A549 (cell line): Measurements from ENCODE around the gene PANK3. TPM values are rescaled to one million over a fixed set of nuclear protein-coding genes. Genes with fewer than 3 reads are reported as not detected.

Experiments
- ATAC-seq, 2 experiments: fragments of 200-7000 bp in 1 of 2; fragments of >200 bp in 1 of 2; cut with Nextera tagmentation in 1 of 2; cut with Tn5 transposase in 1 of 2; 3 replicates each; pipeline versions ENCODE4 v1.8.0 to v1.9.1; 2018 to 2020; ENCODE audit warnings: mild to moderate bottlenecking in 1 of 2, moderate library complexity in 1 of 2
- CTCF ChIA-PET: fragments of 300-600 bp; sonication (Branson Sonifier 250); formaldehyde crosslinking; extraction: SDS; loops from one replicate; lab custom pipeline; 2021; ENCODE audit warnings: antibody characterized with exemption, inconsistent platforms; lab: Yijun Ruan, JAX
- POLR2A ChIA-PET: fragments of 350-600 bp; formaldehyde crosslinking; extraction: SDS; loops from one replicate; lab custom pipeline; 2021; ENCODE audit warnings: antibody characterized with exemption, inconsistent platforms; lab: Yijun Ruan, JAX
- DNase-seq, 2 experiments: peaks; one replicate each; pipeline versions ENCODE4 v3.0.0 to v3.0.0-alpha.2; 2011 to 2016; ENCODE audit warnings: low read depth in 1 of 2, low spot score in 1 of 2
- FAIRE-seq: peaks from 2 replicates; lab custom pipeline; 2011; peaks lifted over from hg19 to GRCh38; lab: Jason Lieb, UNC
- H3K27ac ChIP-seq, 2 experiments: fragments of >200 bp; sonication (Bioruptor Twin); formaldehyde crosslinking; 3 replicates each; pipeline ENCODE4 v1.5.1; 2016 to 2017
- H3K4me1 ChIP-seq: fragments of >200 bp; sonication (Bioruptor Twin); formaldehyde crosslinking; 3 replicates; pipeline ENCODE4 v1.6.1; 2016
- H3K4me2 ChIP-seq: fragments of >200 bp; sonication (Bioruptor Twin); formaldehyde crosslinking; 3 replicates; pipeline ENCODE4 v1.6.1; 2016
- H3K4me3 ChIP-seq: fragments of >200 bp; sonication (Bioruptor Twin); formaldehyde crosslinking; 3 replicates; pipeline ENCODE4 v1.5.1; 2016
- H3K9me3 ChIP-seq: fragments of >200 bp; sonication (Bioruptor Twin); formaldehyde crosslinking; 3 replicates; pipeline ENCODE4 v1.6.1; 2016
- BCL3 ChIP-seq: fragments of >200 bp; sonication (Bioruptor Twin); formaldehyde crosslinking; IDR thresholded peaks from 3 replicates; pipeline ENCODE4 v1.6.1; 2016
- BHLHE40 ChIP-seq: IDR thresholded peaks from 2 replicates; pipeline ENCODE4 v1.6.1; 2012; ENCODE audit warnings: low read depth, low read length, inconsistent platforms
- HOXB5 ChIP-seq: fragments of 250-450 bp; sonication (Bioruptor Pico); IDR thresholded peaks from 2 replicates; pipeline ENCODE4 v1.5.0; 2020; ENCODE audit warnings: mild to moderate bottlenecking, moderate library complexity
- KDM5A ChIP-seq: fragments of 200-600 bp; sonication (generic); IDR thresholded peaks from 2 replicates; pipeline ENCODE4 v1.6.1; 2016; ENCODE audit warnings: antibody characterized with exemption, mild to moderate bottlenecking
- MAX ChIP-seq: IDR thresholded peaks from 2 replicates; pipeline ENCODE4 v1.6.1; 2012
- NPAS2 ChIP-seq: fragments of 250-450 bp; sonication (Bioruptor Pico); IDR thresholded peaks from 2 replicates; pipeline ENCODE4 v1.8.0; 2022; ENCODE audit warnings: mild to moderate bottlenecking, moderate library complexity, borderline replicate concordance
- NR3C1 ChIP-seq: fragments of >200 bp; sonication (Bioruptor Twin); formaldehyde crosslinking; IDR thresholded peaks from 3 replicates; pipeline ENCODE4 v1.6.1; 2017
- POLR2AphosphoS2 ChIP-seq: conservative IDR thresholded peaks from 2 replicates; pipeline ENCODE4 v1.6.1; 2012; ENCODE audit warnings: low read length, improper control_type of control experiment, inconsistent platforms
- RARB ChIP-seq: fragments of 250-450 bp; sonication (Bioruptor Pico); IDR thresholded peaks from 2 replicates; pipeline ENCODE4 v1.8.0; 2021; ENCODE audit warnings: mild to moderate bottlenecking, moderate library complexity
- SMC3 ChIP-seq: fragments of >200 bp; sonication (Bioruptor Twin); formaldehyde crosslinking; IDR thresholded peaks from 3 replicates; pipeline ENCODE4 v1.6.1; 2018; ENCODE audit warnings: inconsistent platforms
- TP53 ChIP-seq: fragments of 250-450 bp; sonication (Bioruptor Pico); IDR thresholded peaks from 2 replicates; pipeline ENCODE4 v1.5.0; 2021; ENCODE audit warnings: mild to moderate bottlenecking, moderate library complexity
- USF2 ChIP-seq: fragments of 450-650 bp; IDR thresholded peaks from 2 replicates; pipeline ENCODE4 v1.6.1; 2014; ENCODE audit warnings: antibody characterized with exemption
- ZC3H11A ChIP-seq: fragments of 450-650 bp; IDR thresholded peaks from 2 replicates; pipeline ENCODE4 v1.6.1; 2014; ENCODE audit warnings: antibody characterized with exemption, mild to moderate bottlenecking
- ZNF302 ChIP-seq: fragments of 250-450 bp; sonication (Bioruptor Pico); IDR thresholded peaks from 2 replicates; pipeline ENCODE4 v1.9.0; 2021; ENCODE audit warnings: inconsistent platforms, mild to moderate bottlenecking, moderate library complexity
- WGBS: methylation state at CpG from one replicate; pipeline ENCODE4 v1.1.6; 2017; ENCODE audit errors: missing lambda C conversion rate; 5-methylcytosine and 5-hydroxymethylcytosine counted together
- polyA plus RNA-seq, 4 experiments: library from polyadenylated mRNA; depleted of rRNA in 3 of 4; stranded (reverse); fragments of >200 nt; fragmentation: RNase III in 1 of 4; extraction: RNeasy Plus Mini Kit Qiagen cat#74134 plus additional on column Dnase treatment in 1 of 4; gene quantifications; 2 replicates in 3 of 4; 3 replicates in 1 of 4; pipeline ENCODE4 v1.2.3, GENCODE V29; 2011 to 2017

PANK3 gene
- polyA plus RNA-seq, 2 of the 4 experiments (the other 2 are of a cell fraction): 21.9 to 41.3 TPM

- Histone ChIP-seq H3K27ac (no peak overlapping the region), H3K4me1 (no peaks in the 10 kb centered on the region), H3K9me3 (no peaks in the 10 kb centered on the region), H3K4me3 (no peak overlapping the region), H3K4me2 (no peak overlapping the region)
- POLR2A ChIA-PET: no interaction called here
- TF ChIP-seq USF2 (no peak), TP53 (no peak), RARB (CRISPR knock-in tag) (no peak), HOXB5 (no peak), SMC3 (no peak)
- CTCF ChIA-PET: interaction anchor here (0.7 kb wide), 1 partner anchor 28 kb away, joined by 6 read pairs; no protein-coding TSS in a partner anchor
- DNase-seq: no peak
- 80% methylated on average over 6 of the region's 6 CpGs for WGBS
- ATAC-seq: no peak
- FAIRE-seq: no peak
Measured at GRCh38 chr5:168531987-168532864, 46.9 kb downstream of the PANK3 start.

- DNase-seq (no peak), ATAC-seq (no peak), FAIRE-seq (no peak)
- CTCF ChIA-PET: no interaction called here
- no peaks in the 10 kb centered on the region for H3K4me1 ChIP-seq
- no peak overlapping the region for H3K4me3 ChIP-seq
- POLR2A ChIA-PET: no interaction called here
- no peaks in the 10 kb centered on the region for H3K9me3 ChIP-seq
- no peak for TF ChIP-seq POLR2AphosphoS2
- no peak for TF ChIP-seq BCL3
- TF ChIP-seq NR3C1: no peak
- TF ChIP-seq ZNF302 (CRISPR knock-in tag): no peak
- no peak for TF ChIP-seq ZC3H11A
- TF ChIP-seq, all 56 proteins: peak for 0
- no peak overlapping the region for H3K27ac ChIP-seq
- no peak overlapping the region for H3K4me2 ChIP-seq
- 64% methylated on average over 5 of the region's 5 CpGs for WGBS
Measured at GRCh38 chr5:168531191-168531590, 48.0 kb downstream of the PANK3 start.

DNA sequence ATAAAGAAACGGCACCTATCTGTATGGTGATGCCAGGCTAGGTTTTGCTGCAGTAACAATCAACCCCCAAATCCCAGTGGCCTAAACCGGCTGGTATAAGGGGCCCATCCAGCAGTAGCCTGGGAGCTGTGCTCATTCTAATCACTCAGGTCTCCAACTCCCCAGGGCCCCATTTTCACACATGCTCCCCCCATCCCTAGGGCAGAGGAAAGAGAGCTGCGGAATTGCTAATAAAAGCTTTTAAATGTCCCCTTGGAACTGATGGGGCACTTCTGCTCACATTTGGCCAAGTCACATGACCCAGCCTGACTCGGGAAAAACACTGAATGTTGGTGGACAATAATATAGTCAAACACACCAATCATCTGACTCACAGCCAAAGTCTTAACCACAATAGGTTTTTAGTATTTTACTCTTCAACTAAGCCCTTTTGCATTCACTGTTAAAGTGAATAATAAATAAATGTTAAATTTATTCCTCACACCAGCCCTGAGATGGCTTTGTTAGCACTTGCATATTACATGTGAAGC lies 48.5 kb downstream of the PANK3 start:
- ChIA-PET POLR2A (no interaction called here), CTCF (no interaction called here)
- Histone ChIP-seq H3K27ac (no peak overlapping the region), H3K4me1 (no peaks in the 10 kb centered on the region), H3K9me3 (no peaks in the 10 kb centered on the region), H3K4me2 (no peak overlapping the region)
- FAIRE-seq (no peak), DNase-seq (no peak)
- TF ChIP-seq BHLHE40 (no peak), NPAS2 (CRISPR knock-in tag) (no peak), KDM5A (no peak)
- TF ChIP-seq, all 56 proteins: peak for 0
- 60% methylated on average over 4 of the region's 4 CpGs for WGBS
- no peak for ATAC-seq
- H3K4me3 ChIP-seq: no peak overlapping the region

- DNase-seq: no peak
- H3K9me3 ChIP-seq: no peaks in the 10 kb centered on the region
- POLR2A ChIA-PET: no interaction called here
- H3K4me3 ChIP-seq: peak overlapping the region; percentile 40
- WGBS: 94% methylated on average over 61 of the region's 125 CpGs
- H3K4me2 ChIP-seq: peak overlapping the region; percentile 67
- no peak for TF ChIP-seq MAX
- TF ChIP-seq, all 56 proteins: peak for 0
- CTCF ChIA-PET: no interaction called here
- Histone ChIP-seq H3K4me1 (no peaks in the 10 kb centered on the region), H3K27ac (peak overlapping the region in 1 of 2 experiments; percentile 44; a peak in 2 of 6 replicates)
- ATAC-seq (no peak), FAIRE-seq (no peak)
Measured at GRCh38 chr5:168529374-168530234, 49.6 kb downstream of the PANK3 start.
